T-cell (primary cell): Measurements from ENCODE around the gene SESN1. TPM values are rescaled to one million over a fixed set of nuclear protein-coding genes. Genes with fewer than 3 reads are reported as not detected.
"Not testable (repeated sequence)": the region's sequence is repeated elsewhere in the genome, so short reads cannot be mapped to it uniquely, and the experiment has no call there.

Experiments used
- ATAC-seq, 4 experiments: fragments of 200-7000 bp in 3 of 4; fragments of 150-1000 bp in 1 of 4; cut with Tn5 transposase; replicated peaks in 1 of 4; 1 replicate in 3 of 4; 2 replicates in 1 of 4; pipeline ENCODE4 v1.10.0; 2021; ENCODE audit warnings: moderate library complexity in 3 of 4, mild to moderate bottlenecking in 2 of 4, moderate number of reproducible peaks in 1 of 4
- CTCF ChIA-PET, 2 donors: fragments of 300-600 bp; sonication (Branson Sonifier 250); formaldehyde crosslinking; loops; one replicate each; lab custom pipeline; 2022; ENCODE audit warnings: antibody characterized with exemption in 2 of 2; lab: Charles Lee
- POLR2A ChIA-PET, 2 donors: fragments of 300-600 bp; sonication (Branson Sonifier 250); formaldehyde crosslinking; loops; one replicate each; lab custom pipeline; 2022; ENCODE audit warnings: antibody characterized with exemption in 2 of 2; lab: Charles Lee
- DNase-seq, 35 experiments: peaks; one replicate each; pipeline versions ENCODE4 v3.0.0 to v3.0.0-alpha.2; 2013 to 2023
- H3K27ac ChIP-seq: one replicate; pipeline ENCODE4 v1.5.1; 2013; ENCODE audit warnings: low read length
- H3K27me3 ChIP-seq, 2 experiments: replicated peaks in 1 of 2; 1 replicate in 1 of 2; 2 replicates in 1 of 2; pipeline versions ENCODE4 v1.6.1 to v1.7.0; 2013; ENCODE audit warnings: low read length in 1 of 2, mixed read lengths in 1 of 2; ENCODE audit not compliant: control insufficient read depth in 2 of 2, insufficient read depth in 2 of 2; ENCODE audit errors: extremely low read depth in 1 of 2
- H3K36me3 ChIP-seq, 2 donors: 1 replicate in 1 of 2; 2 replicates in 1 of 2; pipeline versions ENCODE4 v1.6.1 to v1.7.0; 2013; ENCODE audit warnings: low read length in 1 of 2; ENCODE audit not compliant: control insufficient read depth in 2 of 2, insufficient read depth in 1 of 2; ENCODE audit errors: extremely low read depth in 1 of 2
- H3K4me1 ChIP-seq, 2 experiments: 1 replicate in 1 of 2; 2 replicates in 1 of 2; pipeline versions ENCODE4 v1.6.1 to v1.7.0; 2013; ENCODE audit warnings: low read length in 2 of 2, mixed read lengths in 1 of 2; ENCODE audit not compliant: insufficient read depth in 2 of 2, control insufficient read depth in 1 of 2; ENCODE audit errors: extremely low read depth in 1 of 2
- H3K4me3 ChIP-seq, 2 donors: 1 replicate in 1 of 2; 2 replicates in 1 of 2; pipeline versions ENCODE4 v1.5.1 to v1.7.0; 2013; ENCODE audit warnings: mild to moderate bottlenecking in 2 of 2, low read length in 1 of 2, moderate library complexity in 1 of 2; ENCODE audit not compliant: control insufficient read depth in 1 of 2; ENCODE audit errors: extremely low read depth in 1 of 2
- H3K9me3 ChIP-seq: 2 replicates; pipeline ENCODE4 v1.7.0; 2013
- H3K27ac Mint-ChIP-seq, 2 donors: one replicate each; pipeline ENCODE4 v1.8.0; 2020 to 2021; ENCODE audit warnings: mild to moderate bottlenecking in 2 of 2, mixed read lengths in 2 of 2
- H3K27me3 Mint-ChIP-seq, 2 donors: one replicate each; pipeline ENCODE4 v1.8.0; 2021 to 2022; ENCODE audit warnings: mixed read lengths in 2 of 2
- H3K36me3 Mint-ChIP-seq: one replicate; pipeline ENCODE4 v1.8.0; 2021; ENCODE audit warnings: mixed read lengths
- H3K4me1 Mint-ChIP-seq, 3 donors: one replicate each; pipeline ENCODE4 v1.8.0; 2020 to 2022; ENCODE audit warnings: mixed read lengths in 3 of 3, mild to moderate bottlenecking in 1 of 3
- H3K4me3 Mint-ChIP-seq, 3 donors: one replicate each; pipeline ENCODE4 v1.8.0; 2020 to 2022; ENCODE audit warnings: mild to moderate bottlenecking in 3 of 3, mixed read lengths in 3 of 3, moderate library complexity in 3 of 3
- H3K9me3 Mint-ChIP-seq, 3 donors: one replicate each; pipeline ENCODE4 v1.8.0; 2020 to 2022; ENCODE audit warnings: mixed read lengths in 3 of 3
- WGBS: methylation state at CpG from one replicate; pipeline ENCODE4 v1.1.5; 2013; ENCODE audit warnings: missing lambda C conversion rate; ENCODE audit not compliant: insufficient coverage; 5-methylcytosine and 5-hydroxymethylcytosine counted together
- total RNA-seq, 35 experiments: library from RNA in 6 of 35; stranded (reverse) in 6 of 35; fragments of 120-200 nt in 1 of 35; gene quantifications; one replicate each; pipeline versions ENCODE4 v1.2.1 to v1.2.4 and lab custom pipeline; 2013 to 2026

The SESN1 gene
- total RNA-seq, 5 donors from 2014 or later (not counting 1 experiment from before 2014, with no cell fraction given), result 24.2 to 75.5 (median 33.1) TPM

- Histone ChIP-seq H3K4me1 (no peaks in the 10 kb centered on the region), H3K4me3 (no peak overlapping the region), H3K36me3 (peaks cover 0 to 17% of the 10 kb centered on the region in 2 donors), H3K27ac (no peak overlapping the region), H3K9me3 (no peaks in the 10 kb centered on the region), H3K27me3 (no peaks in the 10 kb centered on the region)
- Mint-ChIP-seq H3K4me1 (peaks cover 0 to 2% (median 0%) of the 10 kb centered on the region in 3 donors), H3K9me3 (peaks cover 11 to 25% (median 21%) of the 10 kb centered on the region in 3 donors), H3K27ac (no peak overlapping the region), H3K27me3 (no peaks in the 10 kb centered on the region), H3K4me3 (no peak overlapping the region), H3K36me3 (peaks cover 62% of the 10 kb centered on the region)
- POLR2A ChIA-PET, result no interaction called here
- ATAC-seq, result no peak
- CTCF ChIA-PET, result interaction anchor here in 1 of 2 donors (0.7 kb wide), 2 partner anchors 40 to 62 kb away, joined by 3 to 6 read pairs; no protein-coding TSS in a partner anchor
- DNase-seq, result no peak
- no CpG with 5 or more reads among the region's 10 CpGs for WGBS
These were observed 112.2 kb downstream of the SESN1 start for GRCh38 chr6:108982154-108983113.

- H3K27ac Mint-ChIP-seq, H3K4me3 ChIP-seq, DNase-seq, H3K27me3 ChIP-seq, H3K9me3 ChIP-seq, ATAC-seq, H3K27ac ChIP-seq, H3K27me3 Mint-ChIP-seq, H3K4me3 Mint-ChIP-seq, H3K4me1 ChIP-seq, H3K4me1 Mint-ChIP-seq, H3K36me3 ChIP-seq, POLR2A ChIA-PET: not testable (repeated sequence)
- WGBS, result no CpG with 5 or more reads among the region's 1 CpG
- Mint-ChIP-seq H3K36me3 (peaks cover 58% of the 10 kb centered on the region), H3K9me3 (peaks cover 17 to 40% (median 21%) of the 10 kb centered on the region in 3 donors)
- CTCF ChIA-PET, result interaction anchor here in 1 of 2 donors (0.6 kb wide), 1 partner anchor 71 kb away, joined by 5 read pairs; no protein-coding TSS in a partner anchor
These were observed 116.0 kb downstream of the SESN1 start for GRCh38 chr6:108978638-108979037.

DNA sequence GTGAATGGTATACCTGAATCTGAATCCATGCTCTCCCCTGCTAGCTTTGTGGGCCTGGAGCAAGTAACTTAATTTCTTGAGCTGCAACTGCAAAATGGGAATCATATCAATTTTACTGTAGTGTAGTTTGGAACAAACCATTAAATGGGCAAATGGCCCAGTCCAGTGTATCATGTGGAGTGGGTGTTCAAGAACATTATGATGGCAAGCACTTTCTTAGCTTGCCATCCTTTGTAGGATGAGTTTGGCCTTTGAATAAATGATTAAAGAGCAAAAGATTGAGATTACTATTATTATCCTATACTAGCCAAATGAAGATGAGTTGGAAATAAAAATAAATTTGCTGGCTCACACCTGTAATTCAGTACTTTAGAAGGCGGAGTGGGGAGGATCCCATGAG is 120.4 kb downstream of the SESN1 start:
- CTCF ChIA-PET, result interaction anchor here in 1 of 2 donors (0.6 kb wide), 2 partner anchors 438 to 1063 kb away, joined by 3 to 7 read pairs; no protein-coding TSS in a partner anchor
- no peaks in the 10 kb centered on the region for H3K27me3 ChIP-seq
- no peak overlapping the region for H3K4me3 ChIP-seq
- ATAC-seq (no peak), DNase-seq (no peak)
- H3K4me3 Mint-ChIP-seq, result no peak overlapping the region
- no peaks in the 10 kb centered on the region for H3K36me3 ChIP-seq
- no peaks in the 10 kb centered on the region for H3K9me3 ChIP-seq
- POLR2A ChIA-PET, result interaction anchor here in 1 of 2 donors (0.6 kb wide), 1 partner anchor 1064 kb away, joined by 3 read pairs; no protein-coding TSS in a partner anchor
- H3K4me1 Mint-ChIP-seq, result peaks cover 4 to 8% (median 6%) of the 10 kb centered on the region in 3 donors
- H3K9me3 Mint-ChIP-seq, result peaks cover 6 to 23% (median 12%) of the 10 kb centered on the region in 3 donors
- no CpG with 5 or more reads among the region's 1 CpG for WGBS
- no peaks in the 10 kb centered on the region for H3K27me3 Mint-ChIP-seq
- H3K27ac Mint-ChIP-seq, result no peak overlapping the region
- H3K27ac ChIP-seq, result no peak overlapping the region
- H3K4me1 ChIP-seq, result peaks cover 0 to 2% of the 10 kb centered on the region in 2 experiments
- H3K36me3 Mint-ChIP-seq, result peaks cover 31% of the 10 kb centered on the region

DNA sequence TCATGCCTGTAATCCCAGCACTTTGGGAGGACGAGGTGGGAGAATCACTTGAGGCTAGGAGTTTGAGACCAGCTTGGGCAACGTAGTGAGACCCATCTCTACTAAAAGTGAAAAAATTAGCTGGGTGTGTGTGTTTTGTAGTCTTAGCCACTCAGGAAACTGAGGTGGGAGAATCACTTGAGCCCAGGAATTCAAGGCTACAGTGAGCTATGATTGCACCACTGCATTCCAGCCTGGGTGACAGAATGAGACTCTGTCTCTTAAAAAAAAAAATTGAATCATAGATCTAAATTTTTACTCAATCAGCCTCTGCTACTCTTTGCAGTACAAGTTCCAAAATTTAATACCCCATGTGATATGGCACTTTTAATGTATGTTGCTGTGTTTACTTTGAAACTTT is 124.9 kb downstream of the SESN1 start:
- H3K27me3 ChIP-seq, result no peaks in the 10 kb centered on the region
- H3K4me3 ChIP-seq, result no peak overlapping the region
- no peak overlapping the region for H3K27ac ChIP-seq
- H3K27ac Mint-ChIP-seq, result no peak overlapping the region
- H3K4me3 Mint-ChIP-seq, result no peak overlapping the region
- no peaks in the 10 kb centered on the region for H3K27me3 Mint-ChIP-seq
- WGBS, result 88% methylated on average over 2 of the region's 2 CpGs
- H3K9me3 Mint-ChIP-seq, result no peaks in the 10 kb centered on the region
- H3K36me3 ChIP-seq, result no peaks in the 10 kb centered on the region
- ChIA-PET POLR2A (interaction anchor here in 1 of 2 donors (0.7 kb wide), 1 partner anchor 18 kb away, joined by 3 read pairs; no protein-coding TSS in a partner anchor), CTCF (interaction anchor here in 1 of 2 donors (0.6 kb wide), 2 partner anchors 20 to 508 kb away, joined by 3 read pairs; no protein-coding TSS in a partner anchor)
- no peaks in the 10 kb centered on the region for H3K9me3 ChIP-seq
- peaks cover 4 to 19% (median 11%) of the 10 kb centered on the region in 3 donors for H3K4me1 Mint-ChIP-seq
- DNase-seq, result no peak
- no peak for ATAC-seq
- H3K36me3 Mint-ChIP-seq, result peaks cover 11% of the 10 kb centered on the region
- H3K4me1 ChIP-seq, result peaks cover 2 to 7% of the 10 kb centered on the region in 2 experiments

DNA sequence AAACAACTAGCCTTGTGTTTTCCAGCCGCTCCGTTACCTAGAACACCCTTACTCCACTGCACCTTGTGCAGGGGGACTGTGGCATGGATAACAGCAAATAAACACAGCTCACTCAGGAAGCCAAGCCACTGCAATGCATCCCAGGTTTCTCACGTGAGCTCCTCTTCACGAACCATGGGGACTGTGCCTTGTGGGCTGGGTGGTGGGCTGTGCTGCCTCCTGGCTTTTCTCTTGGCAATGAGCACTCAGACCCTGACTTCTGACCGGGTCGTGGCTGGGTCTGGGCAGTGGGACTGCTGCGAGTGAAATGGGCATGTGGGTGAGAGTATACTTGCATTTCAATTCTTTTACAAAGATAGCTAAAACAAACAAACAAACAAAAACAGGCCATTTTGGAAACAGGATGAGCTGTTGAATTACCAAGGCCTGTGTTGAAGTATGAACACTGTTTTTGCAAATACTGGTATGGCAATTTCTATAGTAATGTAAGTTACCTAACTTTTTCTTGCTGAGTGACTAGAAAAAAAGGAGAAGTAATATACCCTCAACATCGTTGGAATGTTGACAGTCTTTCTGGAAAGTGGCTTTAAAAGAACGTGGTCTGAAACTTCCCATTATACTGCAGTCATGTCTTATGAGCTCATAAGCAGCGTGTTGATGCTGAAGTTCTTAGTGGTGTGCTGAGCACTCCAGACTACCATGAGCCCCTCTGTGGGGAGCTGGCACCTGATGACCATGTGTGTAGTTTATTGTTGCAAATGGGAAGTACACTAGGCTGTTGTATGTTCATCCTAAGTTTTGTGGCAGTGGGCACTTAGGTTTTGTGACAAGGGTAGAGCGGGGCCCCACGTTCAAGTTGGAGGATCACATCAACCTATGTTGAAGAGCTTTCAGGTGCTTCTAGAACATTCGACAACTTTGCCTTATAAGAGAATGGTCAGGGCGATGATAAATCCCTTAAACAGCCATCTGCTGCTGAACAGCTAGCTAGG is 126.0 kb downstream of the SESN1 start:
- Mint-ChIP-seq H3K4me1 (peaks cover 4 to 19% (median 11%) of the 10 kb centered on the region in 3 donors), H3K27me3 (no peaks in the 10 kb centered on the region), H3K36me3 (peaks cover 16% of the 10 kb centered on the region), H3K27ac (no peak overlapping the region), H3K9me3 (no peaks in the 10 kb centered on the region), H3K4me3 (no peak overlapping the region)
- no peak overlapping the region for H3K27ac ChIP-seq
- no peaks in the 10 kb centered on the region for H3K9me3 ChIP-seq
- H3K4me3 ChIP-seq, result no peak overlapping the region
- DNase-seq (no peak), ATAC-seq (no peak)
- H3K27me3 ChIP-seq, result no peaks in the 10 kb centered on the region
- H3K36me3 ChIP-seq, result no peaks in the 10 kb centered on the region
- H3K4me1 ChIP-seq, result peaks cover 2 to 7% of the 10 kb centered on the region in 2 experiments
- ChIA-PET POLR2A (interaction anchor here in 1 of 2 donors (0.7 kb wide), 1 partner anchor 32 kb away, joined by 3 read pairs; no protein-coding TSS in a partner anchor), CTCF (interaction anchor here (0.5 to 0.6 kb wide), 3 partner anchors 18 to 586 kb away, joined by 3 to 5 read pairs (median 4); no protein-coding TSS in a partner anchor)
- WGBS, result 97% methylated on average over 5 of the region's 14 CpGs
